Measurements from ENCODE around the gene DISP2. TPM values are rescaled to one million over a fixed set of nuclear protein-coding genes. Genes with fewer than 3 reads are reported as not detected.

DISP2 gene
- total and polyA plus RNA-seq, 2 of the 8 experiments (the other 6 are each of a cell fraction or from before 2014, with no cell fraction given) = 0.45 to 1.2 TPM

DNA sequence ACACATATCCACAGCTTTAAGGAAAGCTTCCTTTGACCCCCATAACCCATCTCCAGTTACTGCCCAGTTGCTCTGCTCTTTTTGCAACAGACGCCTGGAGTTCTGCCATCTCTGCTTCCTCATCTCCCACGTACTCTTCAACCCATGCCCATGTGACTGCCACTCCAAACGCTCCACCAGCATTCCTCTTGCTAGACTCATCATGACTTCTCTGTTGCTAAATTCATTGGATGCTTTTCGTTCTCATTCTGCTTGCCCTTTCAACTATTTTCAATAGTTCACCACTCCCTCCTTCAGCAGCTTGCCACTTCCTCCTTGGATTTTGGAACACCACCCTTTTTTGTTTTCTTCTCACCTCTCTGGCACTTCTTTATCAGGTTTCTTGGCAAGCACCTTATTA is 21.8 kb downstream of the DISP2 start:
- Histone ChIP-seq H3K9me3 (ENCODE audit: insufficient read depth in 2 of 2, low read depth in 1 of 2, low read length in 1 of 2) (no peaks in the 10 kb centered on the region), H3K27ac (ENCODE audit: low read depth, low read length) (no peak overlapping the region), H2BK15ac (ENCODE audit: low read length) (no peak overlapping the region), H2BK20ac (ENCODE audit: low read length) (no peak overlapping the region), H2BK120ac (replicated peaks; ENCODE audit: low read depth, low read length) (no peak overlapping the region), H3K18ac (ENCODE audit: extremely low read depth, low read length) (no peak overlapping the region), H3K56ac (replicated peaks; ENCODE audit: insufficient read length, low read depth, low read length) (no peak overlapping the region), H3K4me3 (ENCODE audit: extremely low read depth in 1 of 4, insufficient read depth in 2 of 4, low read depth in 3 of 4, low read length in 4 of 4) (no peak overlapping the region), H4K8ac (ENCODE audit: extremely low read depth, insufficient read depth, low read length) (no peak overlapping the region), H2AK5ac (ENCODE audit: low read depth, low read length) (no peak overlapping the region), H2BK12ac (ENCODE audit: low read depth, low read length) (peak overlapping the region; percentile 33; the same call in 1 of the 2 replicates), H3K27me3 (replicated peaks in 1 of 4; ENCODE audit: control insufficient read depth in 3 of 4, extremely low read depth in 1 of 4, insufficient read depth in 3 of 4, low read length in 3 of 4) (no peaks in the 10 kb centered on the region), H2BK5ac (ENCODE audit: low read depth, low read length) (no peak overlapping the region), H3K4ac (replicated peaks; ENCODE audit: insufficient read length, low read depth, low read length) (no peak overlapping the region), H3K4me1 (replicated peaks in 1 of 4; ENCODE audit: control insufficient read depth in 3 of 4, insufficient read depth in 4 of 4, low read length in 3 of 4) (peaks cover 2 to 8% (median 4%) of the 10 kb centered on the region in 4 experiments; a peak in 4 of 7 replicates), H3K23ac (ENCODE audit: insufficient read length) (no peak overlapping the region), H4K5ac (ENCODE audit: insufficient read length, low read depth, low read length) (no peak overlapping the region), H3K9ac (replicated peaks in 1 of 4; ENCODE audit: extremely low read depth in 1 of 4, low read depth in 3 of 4, low read length in 3 of 4) (no peak overlapping the region), H3K14ac (ENCODE audit: insufficient read length) (no peak overlapping the region), H4K91ac (replicated peaks; ENCODE audit: insufficient read length, low read length) (peak overlapping the region; percentile 35), H2AFZ (ENCODE audit: low read length) (peak overlapping the region; percentile 78; the same call in 1 of the 2 replicates), H3K23me2 (ENCODE audit: low read depth, low read length) (peaks cover 6% of the 10 kb centered on the region; the same call in 1 of the 2 replicates), H3K79me1 (ENCODE audit: low read depth, low read length) (peaks cover 7% of the 10 kb centered on the region), H4K20me1 (replicated peaks in 1 of 2; ENCODE audit: control insufficient read depth in 1 of 2, insufficient read depth in 2 of 2, low read length in 2 of 2) (no peaks in the 10 kb centered on the region), H3K4me2 (ENCODE audit: insufficient read depth in 1 of 2, low read depth in 2 of 2, low read length in 2 of 2) (no peak overlapping the region), H3K36me3 (ENCODE audit: control insufficient read depth in 2 of 4, insufficient read depth in 4 of 4, low read length in 3 of 4) (no peaks in the 10 kb centered on the region), H3K79me2 (ENCODE audit: control insufficient read depth in 1 of 2, insufficient read depth in 2 of 2, low read length in 2 of 2) (peaks cover 0 to 16% of the 10 kb centered on the region in 2 experiments; a peak in 2 of 4 replicates)
- DNase-seq (ENCODE audit: low read depth in 1 of 2, low spot score in 2 of 2) (no peak), FAIRE-seq (no peak)
- ChIA-PET POLR2A (ENCODE audit: partially characterized antibody) (interaction anchor here (1.1 kb wide), 2 partner anchors 10 to 60 kb away, joined by 3 to 4 read pairs; partner anchors contain the start of gene BAHD1), CTCF (ENCODE audit: partially characterized antibody) (interaction anchor here (1.1 to 5.1 kb wide), 4 partner anchors 10 to 42 kb away, joined by 4 to 49 read pairs (median 5); no protein-coding TSS in a partner anchor)
- 82% methylated on average over 4 of the region's 4 CpGs; no CpG with 5 or more reads in 1 of the 2 experiments for WGBS, 2 experiments (ENCODE audit: extremely low coverage in 1 of 2, insufficient coverage in 1 of 2, insufficient read length in 1 of 2, insufficient replicate concordance in 2 of 2, low coverage in 1 of 2, low lambda C conversion rate in 2 of 2, missing lambda C conversion rate in 1 of 2)
- TF ChIP-seq CBX8 (IDR thresholded peaks at IDR 0.05; ENCODE audit: borderline replicate concordance, low read depth, low read length) (no peak), GTF2F1 (IDR thresholded peaks at IDR 0.05; ENCODE audit: borderline replicate concordance, low read depth, low read length) (no peak), TEAD4 (IDR thresholded peaks at IDR 0.05; ENCODE audit: low read depth, low read length) (no peak), CBX5 (IDR thresholded peaks at IDR 0.05; ENCODE audit: low read depth, low read length) (no peak), KDM4A (IDR thresholded peaks at IDR 0.05; ENCODE audit: low read depth, low read length, severe bottlenecking) (no peak), JUND (IDR thresholded peaks at IDR 0.05; ENCODE audit: low read length) (no peak), RBBP5 (IDR thresholded peaks at IDR 0.05; ENCODE audit: borderline replicate concordance, low read depth, low read length) (no peak)

All from H1 (cell line).